ENCODE data around the gene ROR1. TPM values are rescaled to one million over a fixed set of nuclear protein-coding genes. Genes with fewer than 3 reads are reported as not detected.

The ROR1 gene
- total RNA-seq, 1 donor from 2014 or later, result 6.7 TPM

DNA sequence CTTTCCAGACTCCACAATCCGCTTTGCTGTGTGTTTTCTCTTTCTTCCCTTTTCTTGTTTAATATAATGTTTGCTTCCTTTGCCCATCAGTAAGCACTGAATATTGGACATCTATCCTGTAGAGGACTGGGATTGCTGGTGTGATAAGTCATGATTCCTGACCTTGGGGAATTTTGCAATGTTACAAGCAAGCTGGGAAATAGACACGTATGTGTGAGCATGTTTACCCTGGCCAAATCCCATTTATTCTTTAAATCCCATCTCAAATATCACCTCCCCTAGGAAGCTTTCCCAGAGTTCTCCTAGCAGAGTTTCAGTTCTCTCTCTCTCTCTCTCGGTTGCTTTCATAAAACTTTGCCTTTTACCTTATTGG is 155.3 kb downstream of the ROR1 start:
- Mint-ChIP-seq H3K36me3 (ENCODE audit: low read depth, unreplicated experiment) (no peaks in the 10 kb centered on the region), H3K4me3 (ENCODE audit: unreplicated experiment) (no peak overlapping the region), H3K27ac (ENCODE audit: unreplicated experiment) (no peak overlapping the region), H3K4me1 (ENCODE audit: unreplicated experiment) (peaks cover 9% of the 10 kb centered on the region), H3K27me3 (ENCODE audit: unreplicated experiment) (peaks cover 2% of the 10 kb centered on the region), H3K9me3 (ENCODE audit: unreplicated experiment) (no peaks in the 10 kb centered on the region)
- TF ChIP-seq, protein P1, sequence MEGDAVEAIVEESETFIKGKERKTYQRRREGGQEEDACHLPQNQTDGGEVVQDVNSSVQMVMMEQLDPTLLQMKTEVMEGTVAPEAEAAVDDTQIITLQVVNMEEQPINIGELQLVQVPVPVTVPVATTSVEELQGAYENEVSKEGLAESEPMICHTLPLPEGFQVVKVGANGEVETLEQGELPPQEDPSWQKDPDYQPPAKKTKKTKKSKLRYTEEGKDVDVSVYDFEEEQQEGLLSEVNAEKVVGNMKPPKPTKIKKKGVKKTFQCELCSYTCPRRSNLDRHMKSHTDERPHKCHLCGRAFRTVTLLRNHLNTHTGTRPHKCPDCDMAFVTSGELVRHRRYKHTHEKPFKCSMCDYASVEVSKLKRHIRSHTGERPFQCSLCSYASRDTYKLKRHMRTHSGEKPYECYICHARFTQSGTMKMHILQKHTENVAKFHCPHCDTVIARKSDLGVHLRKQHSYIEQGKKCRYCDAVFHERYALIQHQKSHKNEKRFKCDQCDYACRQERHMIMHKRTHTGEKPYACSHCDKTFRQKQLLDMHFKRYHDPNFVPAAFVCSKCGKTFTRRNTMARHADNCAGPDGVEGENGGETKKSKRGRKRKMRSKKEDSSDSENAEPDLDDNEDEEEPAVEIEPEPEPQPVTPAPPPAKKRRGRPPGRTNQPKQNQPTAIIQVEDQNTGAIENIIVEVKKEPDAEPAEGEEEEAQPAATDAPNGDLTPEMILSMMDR (IDR thresholded peaks at IDR 0.05; ENCODE audit: unreplicated experiment), result no peak
- no peak for DNase-seq (ENCODE audit: low spot score)

DNA sequence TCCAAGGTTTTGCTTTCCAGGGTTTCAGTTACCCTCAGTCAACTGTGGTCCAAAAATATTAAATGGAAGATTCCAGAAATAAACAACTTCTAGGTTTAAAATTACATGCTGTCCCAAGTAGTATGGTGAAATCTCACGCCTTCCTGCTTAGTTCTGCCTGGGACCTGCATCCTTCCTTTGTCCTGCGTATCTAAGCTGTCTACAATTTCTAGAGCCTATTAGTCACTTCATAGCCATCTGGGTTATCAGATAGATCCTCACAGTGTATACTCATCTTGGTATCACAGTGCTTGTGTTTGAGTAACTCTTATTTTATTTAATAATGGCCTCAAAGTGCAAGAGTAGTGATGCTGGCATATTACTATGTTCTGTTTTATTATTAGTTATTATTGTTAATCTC is 157.7 kb downstream of the ROR1 start:
- Mint-ChIP-seq H3K36me3 (ENCODE audit: low read depth, unreplicated experiment) (no peaks in the 10 kb centered on the region), H3K4me1 (ENCODE audit: unreplicated experiment) (peaks cover 12% of the 10 kb centered on the region), H3K27ac (ENCODE audit: unreplicated experiment) (no peak overlapping the region), H3K27me3 (ENCODE audit: unreplicated experiment) (peaks cover 2% of the 10 kb centered on the region), H3K9me3 (ENCODE audit: unreplicated experiment) (no peaks in the 10 kb centered on the region), H3K4me3 (ENCODE audit: unreplicated experiment) (no peak overlapping the region)
- no peak for DNase-seq (ENCODE audit: low spot score)
- TF ChIP-seq, protein P1 (IDR thresholded peaks at IDR 0.05; ENCODE audit: unreplicated experiment), result no peak

DNA sequence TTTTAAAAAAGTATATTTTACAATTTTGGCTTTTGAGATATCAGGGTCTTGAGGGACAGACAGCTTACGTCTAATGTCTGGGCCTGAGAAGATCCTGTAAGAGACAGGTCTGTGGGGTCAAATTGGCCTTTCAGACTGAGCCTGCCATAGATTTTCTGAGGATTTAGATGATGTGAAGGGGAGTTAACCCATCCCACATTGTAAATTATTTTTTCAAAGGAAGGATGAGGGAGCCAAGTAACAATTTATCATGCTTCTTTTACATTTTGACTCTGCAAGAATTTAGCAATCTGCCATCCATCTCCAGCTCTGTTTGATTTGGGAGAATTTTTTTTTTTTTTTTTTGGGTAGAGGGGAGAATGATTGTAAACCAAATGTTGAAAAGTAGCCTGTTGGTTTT is 160.9 kb downstream of the ROR1 start:
- Mint-ChIP-seq H3K36me3 (ENCODE audit: low read depth, unreplicated experiment) (no peaks in the 10 kb centered on the region), H3K9me3 (ENCODE audit: unreplicated experiment) (no peaks in the 10 kb centered on the region), H3K4me3 (ENCODE audit: unreplicated experiment) (no peak overlapping the region), H3K27me3 (ENCODE audit: unreplicated experiment) (no peaks in the 10 kb centered on the region), H3K4me1 (ENCODE audit: unreplicated experiment) (peaks cover 8% of the 10 kb centered on the region), H3K27ac (ENCODE audit: unreplicated experiment) (no peak overlapping the region)
- DNase-seq (ENCODE audit: low spot score), result no peak
- TF ChIP-seq, protein P1 (IDR thresholded peaks at IDR 0.05; ENCODE audit: unreplicated experiment), result no peak

DNA sequence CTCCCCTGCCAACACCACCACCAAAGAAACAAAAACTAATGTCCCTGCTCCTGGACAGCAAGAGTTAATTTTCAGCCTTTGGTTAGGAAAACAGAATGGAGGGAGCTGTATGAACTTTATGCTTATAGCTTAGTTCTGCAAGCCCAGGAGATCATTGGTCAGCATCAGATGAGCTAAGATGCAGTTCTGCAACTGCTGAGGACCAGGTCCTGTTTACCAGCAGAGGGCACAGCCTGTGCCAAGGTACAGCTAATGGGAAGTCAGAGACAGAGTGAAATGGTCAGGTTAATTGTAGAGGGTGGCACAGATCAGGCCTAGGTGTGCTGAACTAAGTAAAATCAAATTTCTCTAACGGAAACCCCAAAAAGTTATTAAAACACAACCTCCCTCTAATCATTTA is 161.3 kb downstream of the ROR1 start:
- Mint-ChIP-seq H3K4me3 (ENCODE audit: unreplicated experiment) (no peak overlapping the region), H3K4me1 (ENCODE audit: unreplicated experiment) (peaks cover 6% of the 10 kb centered on the region), H3K9me3 (ENCODE audit: unreplicated experiment) (no peaks in the 10 kb centered on the region), H3K27me3 (ENCODE audit: unreplicated experiment) (no peaks in the 10 kb centered on the region), H3K27ac (ENCODE audit: unreplicated experiment) (no peak overlapping the region), H3K36me3 (ENCODE audit: low read depth, unreplicated experiment) (no peaks in the 10 kb centered on the region)
- DNase-seq (ENCODE audit: low spot score), result no peak
- TF ChIP-seq, protein P1 (IDR thresholded peaks at IDR 0.05; ENCODE audit: unreplicated experiment), result no peak

DNA sequence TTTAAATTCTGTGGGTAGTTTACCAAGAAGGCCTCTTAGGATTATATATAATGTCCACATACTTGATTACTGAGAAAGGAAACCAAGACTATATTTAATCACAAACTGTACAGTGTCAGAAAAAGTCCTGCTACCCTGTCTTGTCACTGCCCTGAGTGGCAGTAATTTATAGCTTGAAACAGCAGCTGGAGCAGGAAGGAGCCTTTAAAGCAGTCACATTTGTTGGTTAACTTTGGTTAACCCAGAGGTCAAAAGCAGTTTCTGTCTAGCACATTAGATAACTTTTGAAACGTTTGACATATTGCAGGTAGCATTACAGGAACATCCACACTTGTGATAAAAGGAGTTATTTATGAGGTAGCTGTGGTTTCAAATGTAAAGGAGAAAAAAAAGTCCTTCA is 161.7 kb downstream of the ROR1 start:
- H3K27ac Mint-ChIP-seq (ENCODE audit: unreplicated experiment), result no peak overlapping the region
- no peaks in the 10 kb centered on the region for H3K27me3 Mint-ChIP-seq (ENCODE audit: unreplicated experiment)
- no peak overlapping the region for H3K4me3 Mint-ChIP-seq (ENCODE audit: unreplicated experiment)
- H3K36me3 Mint-ChIP-seq (ENCODE audit: low read depth, unreplicated experiment), result no peaks in the 10 kb centered on the region
- H3K9me3 Mint-ChIP-seq (ENCODE audit: unreplicated experiment), result no peaks in the 10 kb centered on the region
- TF ChIP-seq, protein P1 (IDR thresholded peaks at IDR 0.05; ENCODE audit: unreplicated experiment), result no peak
- no peak for DNase-seq (ENCODE audit: low spot score)
- H3K4me1 Mint-ChIP-seq (ENCODE audit: unreplicated experiment), result peaks cover 6% of the 10 kb centered on the region
